CD14-positive monocyte (primary cell): ENCODE data around the gene IPMK. TPM values are rescaled to one million over a fixed set of nuclear protein-coding genes. Genes with fewer than 3 reads are reported as not detected.

Experiments used
- DNase-seq, 3 donors: peaks; one replicate each; pipeline ENCODE4 v3.0.0-alpha.2; 2011 to 2022
- H2AFZ ChIP-seq: 2 replicates; pipeline ENCODE4 v1.6.0; 2012; ENCODE audit warnings: mild to moderate bottlenecking, low read depth, low read length, inconsistent platforms; ENCODE audit not compliant: insufficient read depth, poor library complexity, severe bottlenecking
- H3K27ac ChIP-seq, 2 donors: 1 replicate in 1 of 2; 2 replicates in 1 of 2; pipeline ENCODE4 v1.5.1; 2012 to 2013; ENCODE audit warnings: low read length in 2 of 2, control low read depth in 1 of 2, inconsistent platforms in 1 of 2, low read depth in 1 of 2, mild to moderate bottlenecking in 1 of 2
- H3K27me3 ChIP-seq, 2 donors: one replicate each; pipeline versions ENCODE4 v1.6.0 to v1.6.1; 2011 to 2013; ENCODE audit warnings: low read length in 2 of 2; ENCODE audit not compliant: control insufficient read depth in 2 of 2, insufficient read depth in 2 of 2
- H3K36me3 ChIP-seq, 2 donors: replicated peaks in 1 of 2; 1 replicate in 1 of 2; 2 replicates in 1 of 2; pipeline versions ENCODE4 v1.5.1 to v1.6.1; 2012 to 2013; ENCODE audit warnings: low read length in 2 of 2, control low read depth in 1 of 2, inconsistent platforms in 1 of 2, mild to moderate bottlenecking in 1 of 2; ENCODE audit not compliant: insufficient read depth in 2 of 2, control insufficient read depth in 1 of 2
- H3K4me1 ChIP-seq, 2 donors: 1 replicate in 1 of 2; 2 replicates in 1 of 2; pipeline versions ENCODE4 v1.5.1 to v1.6.1; 2012 to 2013; ENCODE audit warnings: low read length in 2 of 2, control low read depth in 1 of 2, inconsistent platforms in 1 of 2, mild to moderate bottlenecking in 1 of 2, moderate library complexity in 1 of 2; ENCODE audit not compliant: insufficient read depth in 2 of 2, control insufficient read depth in 1 of 2
- H3K4me2 ChIP-seq: replicated peaks from 2 replicates; pipeline ENCODE3; 2012; ENCODE audit warnings: low read length, moderate library complexity, mild to moderate bottlenecking; ENCODE audit not compliant: poor library complexity, severe bottlenecking; ENCODE audit errors: extremely low read depth
- H3K4me3 ChIP-seq, 3 experiments: fragments of 200-600 bp in 1 of 3; sonication (generic) in 1 of 3; replicated peaks in 1 of 3; 1 replicate in 2 of 3; 2 replicates in 1 of 3; pipeline ENCODE4 v1.5.1; 2011 to 2013; ENCODE audit warnings: low read length in 3 of 3, mild to moderate bottlenecking in 3 of 3, control low read depth in 2 of 3, low read depth in 2 of 3, inconsistent platforms in 1 of 3, moderate library complexity in 1 of 3
- H3K79me2 ChIP-seq: 2 replicates; pipeline ENCODE4 v1.6.0; 2012; ENCODE audit warnings: mild to moderate bottlenecking, control low read depth, inconsistent platforms, low read length, moderate library complexity; ENCODE audit not compliant: insufficient read depth
- H3K9ac ChIP-seq: 2 replicates; pipeline ENCODE4 v1.6.0; 2017; ENCODE audit warnings: low read length, mild to moderate bottlenecking; ENCODE audit not compliant: insufficient read depth, poor library complexity, severe bottlenecking
- H3K9me3 ChIP-seq, 2 donors: replicated peaks in 1 of 2; 1 replicate in 1 of 2; 2 replicates in 1 of 2; pipeline versions ENCODE4 v1.5.1 to v1.6.1; 2012 to 2013; ENCODE audit warnings: low read length in 2 of 2, control low read depth in 1 of 2; ENCODE audit not compliant: control insufficient read depth in 1 of 2, insufficient read depth in 1 of 2
- H4K20me1 ChIP-seq: 2 replicates; pipeline ENCODE4 v1.6.0; 2012; ENCODE audit warnings: mild to moderate bottlenecking, low read length, control low read depth, moderate library complexity; ENCODE audit not compliant: insufficient read depth
- H3K27ac Mint-ChIP-seq, 7 donors: one replicate each; pipeline ENCODE4 v1.8.0; 2020; ENCODE audit warnings: mild to moderate bottlenecking in 7 of 7, mixed read lengths in 7 of 7, moderate library complexity in 6 of 7, inconsistent platforms in 2 of 7
- H3K27me3 Mint-ChIP-seq, 3 donors: one replicate each; pipeline ENCODE4 v1.8.0; 2021 to 2022; ENCODE audit warnings: low read depth in 3 of 3, mild to moderate bottlenecking in 3 of 3, mixed read lengths in 3 of 3, moderate library complexity in 3 of 3, inconsistent platforms in 1 of 3
- H3K36me3 Mint-ChIP-seq, 2 donors: one replicate each; pipeline ENCODE4 v1.8.0; 2020; ENCODE audit warnings: mixed read lengths in 2 of 2, inconsistent platforms in 1 of 2, mild to moderate bottlenecking in 1 of 2
- H3K4me1 Mint-ChIP-seq: one replicate; pipeline ENCODE4 v1.8.0; 2020; ENCODE audit warnings: mild to moderate bottlenecking, mixed read lengths
- H3K4me3 Mint-ChIP-seq, 2 donors: one replicate each; pipeline ENCODE4 v1.8.0; 2020; ENCODE audit warnings: mild to moderate bottlenecking in 2 of 2, mixed read lengths in 2 of 2, moderate library complexity in 1 of 2
- H3K9me3 Mint-ChIP-seq, 7 donors: one replicate each; pipeline ENCODE4 v1.8.0; 2020 to 2022; ENCODE audit warnings: mixed read lengths in 7 of 7, mild to moderate bottlenecking in 6 of 7, moderate library complexity in 6 of 7, inconsistent platforms in 2 of 7
- CTCF ChIP-seq: fragments of 200-600 bp; IDR thresholded peaks from one replicate; pipeline ENCODE4 v1.8.0; 2022; ENCODE audit warnings: antibody characterized with exemption, mild to moderate bottlenecking
- WGBS: methylation state at CpG from one replicate; pipeline ENCODE4 v1.1.5; 2013; ENCODE audit warnings: missing lambda C conversion rate; ENCODE audit not compliant: insufficient coverage; 5-methylcytosine and 5-hydroxymethylcytosine counted together
- intact Hi-C, 2 donors: fragments of 100-400 bp; cut with micrococcal nuclease; formaldehyde crosslinking; loops; one replicate each; pipeline versions ENCODE4 v1.15.0 to v1.15.1; 2023
- polyA plus RNA-seq, 3 donors: library from polyadenylated mRNA; depleted of rRNA in 1 of 3; unstranded in 2 of 3; stranded (reverse) in 1 of 3; fragments of 300-500 nt in 2 of 3; fragments of >200 nt in 1 of 3; fragmentation: Illumina TruSeq in 2 of 3; gene quantifications; 1 replicate in 2 of 3; 2 replicates in 1 of 3; pipeline ENCODE4 v1.2.3, GENCODE V29; 2012 to 2021

Gene IPMK
- polyA plus RNA-seq, 3 donors = 6.1 to 10.9 (median 8.8) TPM

GRCh38 chr10:58153751-58154150 lies 113.9 kb downstream of the IPMK start:
- Histone ChIP-seq H3K9me3 (no peaks in the 10 kb centered on the region), H3K36me3 (no peaks in the 10 kb centered on the region), H3K79me2 (no peaks in the 10 kb centered on the region), H3K4me3 (no peak overlapping the region), H3K4me2 (no peak overlapping the region), H3K4me1 (no peaks in the 10 kb centered on the region), H3K9ac (no peak overlapping the region), H2AFZ (no peak overlapping the region), H3K27ac (no peak overlapping the region), H4K20me1 (no peaks in the 10 kb centered on the region), H3K27me3 (no peaks in the 10 kb centered on the region)
- no peaks in the 10 kb centered on the region for H3K9me3 Mint-ChIP-seq
- no peak overlapping the region for H3K27ac Mint-ChIP-seq
- H3K4me1 Mint-ChIP-seq = peaks cover 4% of the 10 kb centered on the region
- WGBS = no CpG with 5 or more reads among the region's 1 CpG
- no peak for TF ChIP-seq CTCF
- DNase-seq = no peak
- H3K36me3 Mint-ChIP-seq = no peaks in the 10 kb centered on the region
- H3K4me3 Mint-ChIP-seq = no peak overlapping the region
- intact Hi-C loops = no loop called here
- H3K27me3 Mint-ChIP-seq = peaks cover 0 to under 1% (median 0%) of the 10 kb centered on the region in 3 donors

- no CpG with 5 or more reads among the region's 8 CpGs for WGBS
- no peaks in the 10 kb centered on the region for H3K4me1 ChIP-seq
- H3K4me3 ChIP-seq = no peak overlapping the region
- H4K20me1 ChIP-seq = no peaks in the 10 kb centered on the region
- H3K9ac ChIP-seq = no peak overlapping the region
- Mint-ChIP-seq H3K27ac (no peak overlapping the region), H3K27me3 (peaks cover 0 to 2% (median 0%) of the 10 kb centered on the region in 3 donors), H3K4me1 (peaks cover 4% of the 10 kb centered on the region), H3K4me3 (no peak overlapping the region), H3K36me3 (no peaks in the 10 kb centered on the region), H3K9me3 (no peaks in the 10 kb centered on the region)
- H3K27ac ChIP-seq = no peak overlapping the region
- no peaks in the 10 kb centered on the region for H3K79me2 ChIP-seq
- intact Hi-C loops = no loop called here
- no peak for DNase-seq
- no peak overlapping the region for H2AFZ ChIP-seq
- H3K27me3 ChIP-seq = no peaks in the 10 kb centered on the region
- no peaks in the 10 kb centered on the region for H3K36me3 ChIP-seq
- H3K9me3 ChIP-seq = no peaks in the 10 kb centered on the region
- no peak overlapping the region for H3K4me2 ChIP-seq
- TF ChIP-seq CTCF = peak; percentile 54
Observed at GRCh38 chr10:58152673-58153263, 114.9 kb downstream of the IPMK start.
